ENCODE results near the gene PYGO2. TPM values are rescaled to one million over a fixed set of nuclear protein-coding genes. Genes with fewer than 3 reads are reported as not detected.
A peak's percentile ranks its signal among the peaks of the same experiment; 100 is the strongest.

PYGO2 gene
- total and polyA plus RNA-seq, 12 donors, result 26.2 to 61.1 (median 38.7) TPM

DNA sequence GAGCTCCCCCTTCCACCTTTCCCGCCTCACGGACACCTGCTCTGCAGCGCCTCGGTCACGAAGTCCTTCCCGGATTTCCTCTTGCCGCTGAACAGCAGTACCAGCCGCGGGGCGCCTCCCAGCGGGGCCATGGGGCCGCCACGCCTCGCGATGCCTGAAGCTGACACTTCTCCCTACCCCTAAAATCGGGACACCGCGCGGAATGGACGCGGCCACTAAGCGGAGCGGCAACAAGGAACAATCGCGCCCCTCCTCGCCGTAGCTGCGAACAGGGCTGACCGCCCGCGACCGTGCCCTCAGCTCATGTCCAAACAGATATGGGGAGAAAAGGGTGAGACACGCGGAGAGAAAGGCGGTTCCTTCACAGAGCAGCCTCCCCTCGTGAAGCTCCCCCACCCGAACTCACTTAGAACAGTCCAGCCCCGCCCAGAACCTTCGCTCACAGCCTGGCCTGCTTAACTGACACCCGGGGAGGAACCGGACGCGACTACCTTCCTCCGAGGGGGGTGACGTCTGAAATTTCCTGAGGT lies 25.0 kb downstream of the PYGO2 start, which contains the start of gene PMVK:
Gene PMVK, minus strand, starts transcription at position 165 of the 530 bp plus-strand sequence. Its CDS starts 34 bp downstream, at position 131.
- DNase-seq, result peak; percentile 97 to 98 (median 97)
- Histone ChIP-seq H3K27me3 (no peaks in the 10 kb centered on the region), H3K4me3 (peak within 1 kb of the TSS; percentile 23 to 69 (median 63)), H3K4me1 (replicated peaks in 1 of 2) (peaks cover 24 to 42% of the 10 kb centered on the region in 2 donors), H3K27ac (peak within 1 kb of the TSS; percentile 84 to 99 (median 97)), H3K36me3 (replicated peaks in 1 of 2) (no peaks in the 10 kb centered on the region), H3K9me3 (replicated peaks in 1 of 3) (no peaks in the 10 kb centered on the region)
- intact Hi-C loops (cut with DNase I), result no loop called here
- TF ChIP-seq POLR2A (IDR thresholded peaks at IDR 0.05) (peak; percentile 54 to 75), CTCF (IDR thresholded peaks at IDR 0.05) (peak in 4 of 6 experiments; percentile 2 to 35 (median 24))
- WGBS, 4 donors, result 0% methylated on average over 2 to 45 of the region's 45 CpGs

DNA sequence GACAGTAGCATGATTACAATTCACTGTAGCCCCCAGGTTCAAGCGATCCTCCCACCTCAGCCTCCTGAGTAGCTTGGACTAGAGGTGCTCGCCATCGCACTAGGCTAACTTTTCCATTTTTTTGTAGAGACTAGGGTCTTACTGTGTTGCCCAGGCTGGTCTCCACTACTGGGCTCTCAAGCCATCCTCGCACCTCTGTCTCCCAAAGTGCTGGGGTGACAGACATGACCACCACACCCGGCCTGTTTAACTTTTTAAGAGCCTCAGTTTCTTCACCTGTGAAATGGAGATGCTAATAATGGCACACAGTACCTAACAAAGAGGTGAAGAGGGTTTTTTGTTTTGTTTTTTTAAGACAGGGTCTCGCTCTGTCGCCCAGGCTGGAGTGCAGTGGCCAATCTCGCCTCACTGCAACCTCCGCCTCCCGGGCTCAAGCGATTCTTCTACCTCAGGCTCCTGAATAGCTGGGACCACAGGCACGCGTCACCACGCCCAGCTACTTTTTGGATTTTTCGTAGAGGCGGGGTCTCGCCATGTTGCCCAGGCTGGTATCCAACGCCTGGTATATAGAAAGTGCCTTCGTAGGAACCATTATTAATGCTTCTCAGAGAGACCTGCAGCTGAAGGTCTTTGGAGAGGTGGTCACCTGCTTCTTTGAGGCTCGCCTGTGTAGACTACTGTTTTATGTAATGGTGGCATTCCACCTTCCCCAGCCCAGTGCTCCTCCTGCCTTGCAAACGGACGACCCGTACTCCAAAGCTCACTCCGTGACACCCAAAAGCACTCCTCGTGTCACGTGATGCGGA lies 25.6 kb downstream of the PYGO2 start:
- H3K4me1 ChIP-seq (replicated peaks in 1 of 2), result peaks cover 17 to 35% of the 10 kb centered on the region in 2 donors
- H3K27ac ChIP-seq, result peak overlapping the region; percentile 84 to 99 (median 97)
- no peaks in the 10 kb centered on the region for H3K36me3 ChIP-seq (replicated peaks in 1 of 2)
- peak overlapping the region; percentile 23 to 69 (median 63) for H3K4me3 ChIP-seq
- intact Hi-C loops (cut with DNase I), result no loop called here
- H3K27me3 ChIP-seq, result no peaks in the 10 kb centered on the region
- WGBS, 4 donors, result 38 to 52% (median 42%) methylated on average over 22 to 27 of the region's 27 CpGs
- TF ChIP-seq CTCF (IDR thresholded peaks at IDR 0.05) (no peak), POLR2A (IDR thresholded peaks at IDR 0.05) (no peak)
- peak in 1 of 7 donors; percentile 14 for DNase-seq
- H3K9me3 ChIP-seq (replicated peaks in 1 of 3), result no peaks in the 10 kb centered on the region

DNA sequence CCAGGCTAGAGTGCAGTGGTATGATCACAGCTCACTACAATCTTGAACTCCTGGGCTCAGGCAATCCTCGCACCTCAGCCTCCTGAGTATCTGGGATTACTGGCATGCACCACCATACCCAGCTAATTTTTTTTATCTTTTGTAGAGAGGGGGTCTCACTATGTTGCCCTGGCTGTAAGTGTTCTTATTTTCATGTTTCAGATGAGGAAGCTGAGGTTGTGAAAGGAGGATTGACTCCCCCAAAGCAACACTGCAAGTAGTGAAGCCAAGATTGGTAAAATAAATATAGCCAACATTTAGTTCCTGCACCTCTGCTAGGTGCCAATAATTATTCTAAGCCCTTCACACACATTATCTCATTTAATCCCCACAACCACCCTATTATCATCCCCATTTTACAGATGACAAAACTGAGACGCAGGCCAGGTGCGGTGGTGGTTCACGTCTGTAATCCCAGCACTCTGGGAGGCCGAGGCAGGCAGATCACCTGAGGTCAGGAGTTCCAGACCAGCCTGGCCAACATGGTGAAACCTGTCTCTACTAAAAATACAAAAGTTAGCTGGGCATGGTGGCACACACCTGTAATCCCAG lies 27.1 kb downstream of the PYGO2 start:
- no peaks in the 10 kb centered on the region for H3K27me3 ChIP-seq
- intact Hi-C loops (cut with DNase I), result no loop called here
- H3K4me1 ChIP-seq (replicated peaks in 1 of 2), result peaks cover 16 to 27% of the 10 kb centered on the region in 2 donors
- no peak overlapping the region for H3K4me3 ChIP-seq
- TF ChIP-seq POLR2A (IDR thresholded peaks at IDR 0.05), result no peak
- TF ChIP-seq CTCF (IDR thresholded peaks at IDR 0.05), result no peak
- no peak for DNase-seq
- 96 to 98% (median 97%) methylated on average over 5 of the region's 5 CpGs for WGBS, 4 donors
- H3K36me3 ChIP-seq (replicated peaks in 1 of 2), result no peaks in the 10 kb centered on the region
- H3K9me3 ChIP-seq (replicated peaks in 1 of 3), result no peaks in the 10 kb centered on the region
- H3K27ac ChIP-seq, result no peak overlapping the region

GRCh38 chr1:154931940-154932487 lies 29.6 kb downstream of the PYGO2 start:
- Histone ChIP-seq H3K4me3 (no peak overlapping the region), H3K27ac (no peak overlapping the region), H3K9me3 (replicated peaks in 1 of 3) (no peaks in the 10 kb centered on the region), H3K36me3 (replicated peaks in 1 of 2) (peaks cover 0 to 15% of the 10 kb centered on the region in 2 donors), H3K27me3 (no peaks in the 10 kb centered on the region), H3K4me1 (replicated peaks in 1 of 2) (peaks cover 7 to 10% of the 10 kb centered on the region in 2 donors)
- intact Hi-C loops (cut with DNase I), result no loop called here
- no peak for DNase-seq
- TF ChIP-seq POLR2A (IDR thresholded peaks at IDR 0.05) (no peak), CTCF (IDR thresholded peaks at IDR 0.05) (no peak)
- 94 to 99% (median 95%) methylated on average over 5 to 11 of the region's 11 CpGs for WGBS, 4 donors
